Stimulated activated naive CD4-positive, alpha-beta T cell treated with Interleukin-2 at 50 U/mL for 16 hours (primary cell): ENCODE data around the gene PATJ.
"Not testable (repeated sequence)": the region's sequence is repeated elsewhere in the genome, so short reads cannot be mapped to it uniquely, and the experiment has no call there.

ENCODE experiments used
- DNase-seq: peaks from one replicate; lab custom pipeline; 2025; lab: John Stamatoyannopoulos, UW

The PATJ gene

DNA sequence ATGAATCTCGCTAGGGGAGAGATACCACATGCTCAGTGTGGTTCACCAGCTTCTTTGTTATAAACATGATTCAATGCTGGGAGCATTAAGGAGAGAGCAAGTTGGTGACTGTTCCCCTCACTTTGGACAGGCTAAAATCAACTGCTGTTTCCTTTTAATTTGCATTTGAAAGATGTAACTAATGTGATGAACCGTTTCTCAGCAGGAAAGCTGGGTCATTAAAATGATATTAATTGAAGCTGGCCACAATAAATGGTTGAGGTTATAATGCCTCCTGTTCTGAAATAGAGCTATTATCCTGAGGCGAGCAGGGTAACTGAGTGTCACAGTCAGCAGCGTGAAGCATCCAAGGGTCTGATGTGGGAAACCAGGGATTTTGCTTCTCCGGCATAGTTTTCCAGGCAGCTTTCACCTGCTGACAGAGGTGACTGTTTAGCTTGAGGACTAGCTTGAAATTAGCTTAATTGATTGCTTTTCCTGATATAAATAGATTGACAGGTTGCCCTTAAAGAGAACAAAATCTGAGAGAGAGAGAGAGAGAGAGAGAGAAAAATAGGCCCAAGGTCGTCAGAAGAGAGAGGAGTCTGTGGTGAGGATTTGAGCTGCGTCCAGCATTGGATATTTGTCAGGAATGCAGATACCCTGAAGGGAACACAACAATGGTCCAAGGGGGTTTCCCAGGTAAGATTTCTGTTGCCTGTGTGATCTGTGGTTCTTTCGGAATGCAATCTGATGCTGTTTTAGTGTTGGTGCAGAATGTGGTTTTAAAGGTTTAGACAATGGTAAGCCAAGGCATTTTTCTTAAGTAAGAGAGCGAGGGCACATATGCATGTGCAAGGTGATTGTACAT, 209.7 kb downstream of the PATJ start:
- DNase-seq: no peak

DNA sequence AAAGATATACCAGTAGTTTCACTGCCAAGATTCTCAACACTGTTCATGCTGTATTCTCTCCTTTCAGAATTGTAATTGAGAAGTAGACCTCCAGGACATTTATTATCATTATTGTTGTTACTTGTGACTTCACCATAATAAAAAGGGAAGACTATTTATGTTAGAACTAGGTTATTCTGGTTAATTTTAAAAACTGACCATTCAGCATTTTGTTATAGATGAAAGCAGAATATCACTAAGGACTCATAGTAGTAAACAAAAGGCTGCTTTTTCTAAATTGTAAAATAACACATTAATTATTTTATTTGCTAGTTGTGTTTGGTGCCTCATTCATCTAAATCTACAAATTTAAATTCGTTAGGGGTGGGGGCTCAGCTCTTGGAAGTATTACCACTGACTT, 210.4 kb downstream of the PATJ start:
- DNase-seq: no peak

DNA sequence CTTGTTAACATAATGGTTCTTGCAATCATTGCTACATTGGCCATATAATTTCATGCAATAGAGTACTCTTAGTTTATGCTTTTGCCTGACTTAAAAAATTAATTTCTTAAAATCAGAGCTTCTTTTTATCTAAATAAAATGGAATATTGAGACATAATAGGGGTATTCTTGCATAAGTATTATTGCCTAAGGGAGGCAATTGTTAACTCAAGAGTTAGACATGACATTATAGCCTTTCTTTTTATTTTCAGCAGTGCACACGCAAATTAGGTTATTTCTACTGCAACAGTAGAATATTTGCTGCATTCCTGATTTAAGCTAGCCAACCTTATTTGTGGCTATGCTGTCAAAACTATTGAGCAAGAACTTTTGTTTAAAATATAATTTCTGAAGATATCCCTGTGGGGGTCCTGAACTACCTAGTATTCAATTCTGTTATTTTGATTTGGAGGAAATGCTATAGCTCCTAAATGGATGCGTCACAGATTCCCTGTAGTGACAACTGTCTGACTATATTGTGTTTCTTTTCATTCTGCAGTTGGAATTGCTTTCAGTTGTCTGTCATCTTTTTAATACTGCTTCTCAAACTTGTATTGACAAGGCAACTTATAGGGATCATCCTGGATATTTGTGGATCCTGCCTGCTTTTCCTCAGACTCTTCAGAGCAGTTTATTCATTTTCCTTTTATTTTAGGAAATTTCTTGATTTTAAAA, 211.0 kb downstream of the PATJ start:
- DNase-seq: no peak

DNA sequence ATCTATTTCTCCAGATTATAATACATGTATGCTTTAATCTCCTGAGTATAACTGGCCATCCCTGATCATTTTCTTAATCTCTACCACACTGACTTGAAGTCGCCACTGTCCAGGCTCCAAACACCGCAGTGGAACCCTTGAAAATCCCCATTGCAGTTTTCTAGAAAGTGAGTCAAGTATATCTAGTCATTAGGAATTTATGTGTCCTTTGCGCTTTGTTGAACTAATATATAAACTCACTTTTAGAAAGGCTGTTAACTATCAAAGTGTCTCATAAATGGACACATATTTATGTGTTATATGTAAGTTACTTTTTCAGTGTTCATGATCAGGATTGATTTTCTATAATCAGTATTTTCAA, 211.5 kb downstream of the PATJ start:
- no peak for DNase-seq

DNA sequence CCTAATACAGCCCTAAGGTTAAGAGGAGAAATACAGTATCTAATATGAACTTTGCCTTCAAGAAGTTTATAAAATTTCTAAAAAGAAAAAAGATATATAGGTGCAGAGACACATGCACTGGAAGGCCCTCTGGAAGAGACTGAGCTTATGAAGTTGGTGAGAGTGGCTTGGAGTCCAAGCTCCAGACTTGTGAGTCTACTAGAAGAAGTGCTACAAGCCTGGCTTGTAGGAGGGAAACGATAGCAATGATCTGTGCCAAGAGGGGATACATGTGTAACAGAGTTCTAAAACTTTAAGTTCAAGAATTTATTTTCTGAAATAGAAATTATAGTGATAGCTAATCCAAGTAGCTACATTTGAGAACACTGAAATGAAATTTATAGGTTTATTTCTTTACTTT, 213.0 kb downstream of the PATJ start:
- DNase-seq: no peak

DNA sequence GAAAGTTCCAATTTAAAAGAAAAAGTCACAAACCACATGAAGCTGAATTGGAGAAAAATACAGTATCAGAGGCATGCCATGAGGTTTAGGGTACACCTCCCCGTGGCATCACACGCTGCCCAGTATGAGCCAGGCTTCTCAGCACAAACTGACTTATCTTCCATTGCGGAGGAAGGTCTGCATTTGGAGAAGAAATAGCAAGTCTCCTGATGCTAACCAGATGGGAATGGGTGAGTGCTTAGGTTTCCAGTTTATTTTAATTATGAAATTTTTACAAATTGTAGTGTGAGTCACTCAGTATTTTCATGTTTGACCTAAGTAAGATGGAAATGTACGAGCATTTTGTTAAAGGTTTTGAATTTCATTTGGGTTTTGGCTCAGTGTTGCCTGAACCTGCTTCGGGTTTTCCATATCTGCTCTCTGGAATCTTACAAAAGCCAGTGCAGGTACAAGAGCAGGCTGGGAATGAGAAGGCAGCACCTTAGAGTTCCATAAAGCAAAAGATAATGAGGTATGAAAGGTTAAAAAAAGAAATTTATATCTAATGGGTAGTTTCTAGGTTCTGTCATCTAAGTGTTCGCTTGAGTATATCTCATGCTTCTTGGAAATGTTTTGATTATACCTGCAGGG, 213.9 kb downstream of the PATJ start:
- no peak for DNase-seq

DNA sequence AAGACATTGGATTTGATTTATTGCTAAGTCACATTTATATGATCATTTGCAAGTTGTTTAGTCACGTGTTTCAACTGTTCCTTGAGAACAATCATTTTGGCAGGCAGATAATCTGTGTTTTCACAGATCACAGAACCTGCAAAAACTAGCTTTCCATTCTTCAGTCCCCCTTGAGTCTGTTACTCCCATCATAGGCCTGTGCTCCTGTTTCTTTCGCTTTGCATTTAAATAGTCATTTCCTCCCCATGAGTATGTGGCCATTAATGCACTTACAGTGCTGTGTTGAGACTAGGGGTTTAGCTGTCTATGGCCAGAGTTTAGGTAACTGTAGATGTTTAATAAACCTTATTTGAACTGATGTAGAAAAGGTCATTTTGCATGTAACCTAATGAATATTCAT, 214.5 kb downstream of the PATJ start:
- no peak for DNase-seq

DNA sequence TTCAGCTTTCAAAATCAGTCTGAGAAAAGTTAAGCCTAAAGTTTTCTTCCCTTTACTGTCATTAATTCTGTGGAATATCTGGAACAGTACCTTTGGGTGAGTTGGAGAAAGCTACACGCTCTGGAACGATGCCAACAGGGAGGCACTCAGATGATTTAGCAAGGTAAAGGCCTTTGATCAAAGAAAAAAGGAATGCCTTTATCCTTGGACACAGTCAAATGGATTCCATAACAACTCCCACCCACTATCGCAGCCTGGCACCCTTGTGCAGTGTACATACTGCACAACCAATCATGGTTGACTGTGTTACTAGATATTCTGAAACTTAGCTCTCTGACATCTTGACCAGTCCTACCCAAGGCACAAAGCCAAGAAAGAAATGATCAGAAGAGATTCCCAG, 218.7 kb downstream of the PATJ start:
- no peak for DNase-seq

DNA sequence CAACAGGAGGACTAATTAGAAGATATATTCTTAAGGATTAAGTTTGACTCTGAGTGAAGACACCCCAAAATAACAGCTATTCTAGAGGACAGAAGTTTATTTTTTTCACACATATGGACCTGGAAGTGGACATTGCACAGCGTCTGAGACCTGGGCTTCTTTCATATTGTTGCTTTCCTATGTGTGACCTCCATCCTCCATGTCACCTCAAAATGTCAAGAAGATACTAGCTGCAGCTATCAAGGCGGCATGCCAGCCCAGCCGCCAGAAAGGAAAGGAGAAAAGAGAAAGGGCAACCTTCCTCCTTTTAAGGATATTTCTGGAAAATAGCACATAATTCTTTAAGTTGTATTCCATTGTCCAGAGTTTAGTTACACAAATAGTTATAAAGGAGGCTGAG, 220.4 kb downstream of the PATJ start:
- no peak for DNase-seq

DNA sequence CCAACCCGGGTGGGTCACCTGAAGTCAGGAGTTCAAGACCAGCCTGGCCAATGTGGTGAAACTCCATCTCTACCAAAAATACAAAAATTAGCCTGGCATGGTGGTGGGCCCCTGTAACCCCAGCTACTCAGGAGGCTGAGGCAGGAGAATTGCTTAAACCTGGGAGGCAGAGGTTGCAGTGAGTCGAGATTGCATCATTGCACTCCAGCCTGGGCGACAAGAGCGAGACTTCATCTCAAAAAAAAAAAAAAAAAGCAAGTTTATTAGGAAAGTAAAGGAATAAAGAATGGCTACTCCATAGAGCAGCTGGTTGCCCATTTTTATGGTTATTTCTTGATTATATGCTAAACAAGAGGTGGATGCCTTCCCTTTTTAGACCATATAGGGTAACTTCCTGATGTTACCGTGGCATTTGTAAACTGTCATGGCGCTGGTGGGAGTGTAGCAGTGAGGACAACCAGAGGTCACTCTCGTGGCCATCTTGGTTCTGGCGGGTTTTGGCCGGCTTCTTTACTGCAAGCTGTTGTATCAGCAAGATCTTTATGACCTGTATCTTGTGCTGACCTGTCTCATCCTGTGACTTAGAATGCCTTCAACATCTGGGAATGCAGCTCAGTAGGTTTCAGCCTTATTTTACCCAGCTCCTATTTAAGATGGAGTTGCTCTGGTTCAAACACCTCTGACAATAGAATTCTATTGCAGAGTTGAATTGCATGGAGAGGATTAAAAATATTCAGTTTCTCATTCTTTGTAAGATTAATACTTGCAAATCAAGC, 224.4 kb downstream of the PATJ start:
- not testable (repeated sequence) for DNase-seq

DNA sequence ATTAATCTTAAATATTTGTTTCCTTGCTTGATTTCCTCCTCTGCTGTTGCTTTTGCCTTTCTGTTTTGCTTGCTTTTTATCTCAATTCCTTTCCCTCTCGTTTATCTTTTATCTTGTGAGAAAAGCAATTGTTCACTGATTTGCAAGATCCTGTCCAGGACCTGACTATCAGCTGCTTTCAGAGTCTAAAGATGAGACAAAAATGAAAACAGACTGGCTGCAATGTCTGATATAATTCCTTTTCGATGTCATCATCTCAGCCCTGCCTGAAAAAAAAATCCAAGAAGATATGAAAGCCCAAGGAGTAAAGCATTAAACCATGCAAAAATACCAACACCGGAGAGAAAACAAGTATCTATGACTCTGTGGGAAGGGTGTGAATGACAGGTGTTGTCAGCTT, 225.5 kb downstream of the PATJ start:
- no peak for DNase-seq

DNA sequence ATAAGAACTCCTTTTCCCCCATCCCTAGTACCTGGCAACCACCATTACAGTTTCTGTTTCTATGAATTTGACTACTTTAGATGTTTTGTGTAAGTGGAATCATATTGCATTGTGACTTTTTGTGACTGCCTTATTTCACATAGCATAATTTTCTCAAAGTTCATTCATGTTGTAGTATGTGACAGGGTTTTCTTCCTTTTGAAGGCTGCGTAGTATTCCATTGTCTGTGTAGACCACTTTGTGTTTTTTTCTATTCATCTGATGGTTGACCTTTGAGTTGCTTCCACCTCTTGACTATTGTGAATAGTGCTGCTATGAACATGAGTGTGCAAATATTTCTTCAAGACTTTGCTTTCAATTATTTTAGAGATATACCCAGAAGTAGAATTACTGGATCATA, 226.6 kb downstream of the PATJ start:
- DNase-seq: no peak

DNA sequence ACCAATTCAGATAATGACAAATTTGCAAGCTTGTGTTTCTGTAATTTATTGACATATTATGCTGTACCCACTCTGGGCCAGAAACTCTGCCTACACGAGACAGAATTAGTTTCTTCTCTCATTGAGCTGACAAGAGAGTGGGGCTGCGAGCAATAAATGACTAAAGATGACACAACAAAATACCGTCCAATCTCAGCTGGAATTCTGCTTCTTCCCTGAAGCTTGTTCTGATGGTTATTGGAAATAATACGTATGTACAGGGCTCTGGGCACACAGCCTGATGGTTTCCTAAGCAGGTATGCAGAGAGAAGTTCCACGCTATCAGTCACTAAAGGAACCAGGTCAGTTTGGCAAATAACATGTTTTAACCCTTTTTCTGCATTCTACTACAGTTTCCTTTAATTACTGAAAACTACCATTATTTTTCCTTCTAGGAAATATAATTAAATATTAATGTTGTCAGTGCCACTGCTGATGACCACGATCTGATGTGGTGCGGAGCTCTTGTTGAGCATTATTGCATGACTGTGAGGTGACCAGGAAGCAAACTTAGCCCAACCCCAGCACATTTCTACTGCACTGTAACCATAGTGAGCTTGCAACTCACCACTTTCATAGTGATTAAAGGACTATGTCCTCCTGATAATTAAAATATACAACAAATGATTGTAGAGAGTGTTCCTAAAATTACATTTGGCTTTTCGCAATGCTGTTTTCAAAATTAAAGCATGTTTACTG, 231.0 kb downstream of the PATJ start:
- no peak for DNase-seq

DNA sequence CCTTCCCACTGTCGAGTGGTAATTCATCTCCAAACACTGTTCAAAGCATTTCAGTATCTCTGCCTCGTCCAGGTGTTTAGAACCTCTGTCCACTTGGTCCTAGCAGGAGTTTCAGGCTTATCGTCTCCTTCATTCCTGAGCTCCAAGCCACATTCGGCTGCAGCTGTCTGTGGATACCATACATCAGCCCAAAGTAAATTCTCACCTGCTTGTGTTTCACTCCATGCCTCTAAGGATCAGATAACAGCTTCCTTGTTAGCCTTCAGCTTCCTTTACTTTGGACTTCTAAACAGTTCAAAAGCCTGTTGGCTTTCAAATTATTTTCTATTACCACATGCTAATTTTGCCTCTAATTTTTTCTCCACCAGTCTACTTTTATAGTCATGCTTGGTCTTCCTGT, 233.4 kb downstream of the PATJ start:
- DNase-seq: no peak

DNA sequence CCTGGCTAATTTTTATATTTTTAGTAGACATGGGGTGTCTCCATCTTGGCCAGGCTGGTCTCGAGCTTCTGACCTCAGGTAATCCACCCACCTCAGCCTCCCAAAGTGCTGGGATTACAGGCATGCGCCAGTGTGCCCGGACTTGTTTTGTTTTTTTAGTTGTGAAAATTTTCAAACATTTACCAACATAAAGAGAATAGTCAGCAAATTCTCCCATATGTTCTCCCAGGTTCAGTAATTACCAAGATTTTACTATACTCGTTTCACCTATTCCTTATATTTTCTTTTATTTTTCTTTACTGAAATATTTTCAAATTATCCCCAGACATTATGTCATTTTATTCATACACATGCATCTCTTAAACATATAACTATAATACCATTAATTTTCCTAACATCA, 234.3 kb downstream of the PATJ start:
- no peak for DNase-seq

DNA sequence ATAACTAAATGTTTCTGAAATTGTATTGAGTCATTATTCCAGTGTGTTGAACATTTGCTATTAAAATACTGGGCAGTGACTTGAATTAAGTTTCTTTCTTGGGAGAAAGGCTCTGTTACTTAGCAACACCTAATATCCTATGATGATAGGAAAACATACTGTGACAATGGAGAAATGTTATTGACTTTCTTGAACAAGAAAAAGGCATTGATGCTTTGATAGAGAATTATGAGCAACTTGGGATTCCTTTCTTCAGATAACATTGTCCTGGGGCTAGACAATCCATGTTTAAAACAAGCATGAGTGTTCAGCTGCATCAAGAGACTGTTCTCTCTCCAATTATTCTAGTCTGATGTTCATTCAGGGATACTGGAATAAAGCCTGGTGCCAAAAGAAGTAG, 236.5 kb downstream of the PATJ start:
- DNase-seq: no peak

DNA sequence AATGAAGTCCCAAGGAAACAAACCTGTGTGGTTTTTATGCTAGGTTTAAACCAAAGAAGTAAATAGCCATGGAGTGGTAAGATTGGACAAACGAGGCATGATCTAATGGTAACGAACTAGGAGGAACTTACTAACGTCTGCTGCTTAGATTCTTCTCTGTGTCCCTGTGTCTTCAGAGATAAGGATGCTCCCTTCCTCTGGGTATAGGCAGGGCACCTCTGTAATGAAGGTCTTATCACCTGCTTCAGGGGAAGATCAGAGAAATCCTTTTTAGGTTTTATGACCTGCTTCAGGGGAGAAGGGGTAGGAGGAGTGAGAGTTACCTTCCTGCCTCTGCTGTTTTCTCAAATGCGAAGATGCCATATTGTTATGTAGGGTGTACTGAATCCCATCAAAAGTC, 237.4 kb downstream of the PATJ start:
- DNase-seq: no peak

DNA sequence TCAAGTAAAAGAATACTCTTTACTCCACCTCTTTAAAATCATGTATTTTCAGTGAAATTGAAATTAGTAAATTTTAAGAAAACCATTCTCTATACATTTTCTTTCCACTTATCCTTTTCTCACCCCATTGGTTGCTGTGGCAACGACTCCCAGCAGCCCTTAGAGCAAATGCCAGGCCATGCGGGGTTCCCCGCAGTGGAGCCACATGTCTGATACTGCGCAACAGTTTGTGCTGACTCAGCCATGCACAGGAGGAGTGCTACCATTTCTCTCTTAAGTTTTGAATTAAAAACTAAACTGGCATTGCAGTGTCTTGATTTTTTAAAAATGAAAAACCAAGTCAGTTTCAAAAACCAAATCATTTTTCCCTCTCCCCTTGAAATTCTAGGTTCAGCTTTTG, 238.3 kb downstream of the PATJ start:
- no peak for DNase-seq

DNA sequence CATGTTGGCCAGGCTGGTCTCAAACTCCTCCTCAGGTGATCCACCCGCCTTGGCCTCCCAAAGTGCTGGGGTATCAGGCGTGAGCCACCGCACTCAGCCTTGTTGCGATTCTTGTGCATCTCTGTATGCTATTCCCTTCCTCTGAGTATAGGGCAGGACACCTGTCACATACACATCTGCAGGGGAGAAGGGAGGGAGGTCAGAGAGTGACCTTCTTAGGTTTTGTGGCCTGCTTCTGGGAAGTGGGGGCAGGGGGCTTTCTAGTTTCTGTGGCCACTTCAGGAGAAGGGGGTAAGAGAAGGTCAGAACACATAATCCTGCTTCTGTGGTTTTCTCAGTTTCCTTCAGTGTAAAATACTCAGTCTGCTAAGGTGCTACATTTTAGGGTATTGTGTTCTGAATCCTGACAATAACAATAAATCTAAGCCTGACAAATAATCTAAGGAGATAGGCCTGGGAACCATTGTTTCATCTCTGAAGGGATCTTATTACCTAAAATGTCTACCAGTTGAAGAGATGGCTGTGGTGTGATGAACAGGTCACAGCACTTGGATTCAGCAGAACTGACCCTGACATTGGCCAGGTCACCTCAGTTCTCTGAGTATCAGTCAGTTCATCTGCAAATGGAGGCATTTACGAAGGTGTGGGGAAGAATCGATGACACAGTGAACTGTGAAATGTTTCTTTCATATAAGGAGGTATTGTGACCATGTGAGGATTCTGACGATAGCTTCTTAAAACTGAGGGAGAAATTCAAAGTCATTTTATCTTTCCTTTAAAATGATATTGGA, 239.8 kb downstream of the PATJ start:
- DNase-seq: no peak

DNA sequence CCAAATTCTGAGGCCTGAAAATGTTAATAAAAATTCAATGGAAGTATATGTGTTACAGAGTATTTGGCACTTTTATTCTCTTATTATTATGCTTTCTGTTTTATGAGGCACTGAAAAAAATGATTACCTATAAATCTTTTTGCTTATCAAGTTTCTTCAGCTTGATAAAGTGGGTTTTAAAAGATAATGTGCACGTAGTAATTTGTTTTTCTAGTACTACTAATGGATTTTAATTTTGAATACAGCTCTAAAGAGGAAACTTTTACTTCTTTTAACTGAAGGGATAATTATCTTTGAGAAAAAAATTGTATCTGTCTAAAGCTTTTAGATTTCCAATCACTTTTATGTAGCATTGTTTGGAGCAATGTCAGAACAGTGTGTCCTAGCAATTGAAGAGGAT, 241.0 kb downstream of the PATJ start:
- DNase-seq: no peak

DNA sequence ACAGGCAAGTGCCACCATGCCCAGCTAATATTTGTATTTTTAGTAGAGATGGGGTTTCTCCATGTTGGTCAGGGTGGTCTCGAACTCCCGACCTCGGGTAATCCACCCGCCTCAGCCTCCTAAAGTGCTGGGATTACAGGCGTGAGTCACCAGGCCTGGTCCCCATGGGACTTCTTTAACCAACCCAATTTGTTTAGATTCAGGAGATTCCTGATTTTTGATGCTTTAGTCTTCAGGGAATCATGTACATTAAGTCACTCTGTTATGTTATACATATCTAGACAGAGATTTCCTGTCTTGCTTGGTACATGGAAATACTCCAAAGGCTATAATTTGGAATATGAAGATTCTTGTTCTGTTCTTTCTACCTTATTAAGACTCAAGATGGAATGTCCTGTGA, 250.0 kb downstream of the PATJ start:
- no peak for DNase-seq
